Retinal pigment epithelial cell (primary cell): ENCODE measurements around the gene ALK.

Experiments
- DNase-seq: peaks from one replicate; pipeline ENCODE4 v3.0.0-alpha.2; 2010; ENCODE audit warnings: low read depth
- H3K4me3 ChIP-seq: 2 replicates; pipeline ENCODE4 v1.5.1; 2011; ENCODE audit warnings: mild to moderate bottlenecking, low read length, control low read depth, moderate library complexity
- CTCF ChIP-seq: conservative IDR thresholded peaks from 2 replicates; pipeline ENCODE4 v1.5.1; 2011; ENCODE audit warnings: low read depth, low read length, control low read depth, inconsistent platforms

Gene ALK

GRCh38 chr2:29216609-29216909 is 704.8 kb downstream of the ALK start:
- H3K4me3 ChIP-seq: no peak overlapping the region
- TF ChIP-seq CTCF: no peak
- no peak for DNase-seq

GRCh38 chr2:29215739-29216608 is 705.4 kb downstream of the ALK start:
- no peak for TF ChIP-seq CTCF
- no peak for DNase-seq
- H3K4me3 ChIP-seq: no peak overlapping the region

GRCh38 chr2:29215073-29215472 is 706.3 kb downstream of the ALK start:
- TF ChIP-seq CTCF: no peak
- no peak overlapping the region for H3K4me3 ChIP-seq
- DNase-seq: no peak

GRCh38 chr2:29213888-29214291 is 707.5 kb downstream of the ALK start:
- no peak for TF ChIP-seq CTCF
- H3K4me3 ChIP-seq: no peak overlapping the region
- DNase-seq: no peak

- no peak overlapping the region for H3K4me3 ChIP-seq
- no peak for DNase-seq
- no peak for TF ChIP-seq CTCF
Measured at GRCh38 chr2:29212009-29212408, 709.4 kb downstream of the ALK start.

GRCh38 chr2:29209551-29209950 is 711.8 kb downstream of the ALK start:
- TF ChIP-seq CTCF: no peak
- H3K4me3 ChIP-seq: no peak overlapping the region
- no peak for DNase-seq

GRCh38 chr2:29207352-29208148 is 713.8 kb downstream of the ALK start:
- no peak for DNase-seq
- no peak for TF ChIP-seq CTCF
- H3K4me3 ChIP-seq: no peak overlapping the region
